Astrocyte of the cerebellum (primary cell): ENCODE measurements around the gene MED13L.
A peak's percentile ranks its signal among the peaks of the same experiment; 100 is the strongest.

Experiments used
- DNase-seq: peaks from one replicate; pipeline ENCODE4 v3.0.0-alpha.2; 2011; ENCODE audit warnings: low read depth
- H3K4me3 ChIP-seq: 2 replicates; pipeline ENCODE4 v1.5.1; 2011; ENCODE audit warnings: mild to moderate bottlenecking, low read depth, low read length, moderate library complexity
- CTCF ChIP-seq: IDR thresholded peaks from 2 replicates; pipeline ENCODE4 v1.5.1; 2012; ENCODE audit warnings: low read length, low read depth, moderate library complexity, mild to moderate bottlenecking; ENCODE audit errors: missing control alignments
- in situ Hi-C: cut with HindIII; loops from 2 replicates; pipeline ENCODE4 v1.10.0; 2017; ENCODE audit warnings: low sequenced_read_pairs

The MED13L gene

GRCh38 chr12:116280595-116281290 lies 3.2 kb upstream of the MED13L start:
- DNase-seq, result no peak
- in situ Hi-C loops, result no loop called here
- no peak for TF ChIP-seq CTCF
- H3K4me3 ChIP-seq, result no peak overlapping the region

GRCh38 chr12:116278667-116279066 lies 1.2 kb upstream of the MED13L start:
- H3K4me3 ChIP-seq, result no peak overlapping the region

GRCh38 chr12:116278279-116278626 lies 760 bp upstream of the MED13L start:
- in situ Hi-C loops, result no loop called here
- H3K4me3 ChIP-seq, result peak overlapping the region; percentile 36
- TF ChIP-seq CTCF, result no peak
- no peak for DNase-seq

More at GRCh38 chr12:116278667-116279066, 1.2 kb upstream of the MED13L start:
- no peak for TF ChIP-seq CTCF
- no peak for DNase-seq
- in situ Hi-C loops, result no loop called here

GRCh38 chr12:116276652-116277466 lies 634 bp downstream of the MED13L start:
- peak; percentile 52 for DNase-seq
- no peak for TF ChIP-seq CTCF
- H3K4me3 ChIP-seq, result peak overlapping the region; percentile 91
- in situ Hi-C loops, result no loop called here

GRCh38 chr12:116274551-116275375 lies 2.7 kb downstream of the MED13L start:
- in situ Hi-C loops, result no loop called here
- TF ChIP-seq CTCF, result no peak
- H3K4me3 ChIP-seq, result peak overlapping the region; percentile 91

GRCh38 chr12:116273813-116274550 lies 3.5 kb downstream of the MED13L start:
- in situ Hi-C loops, result no loop called here
- TF ChIP-seq CTCF, result no peak
- no peak for DNase-seq
- H3K4me3 ChIP-seq, result no peak overlapping the region

More at GRCh38 chr12:116274551-116275375, 2.7 kb downstream of the MED13L start:
- DNase-seq, result no peak
